ENCODE measurements around the gene ST6GALNAC4.

Gene ST6GALNAC4

DNA sequence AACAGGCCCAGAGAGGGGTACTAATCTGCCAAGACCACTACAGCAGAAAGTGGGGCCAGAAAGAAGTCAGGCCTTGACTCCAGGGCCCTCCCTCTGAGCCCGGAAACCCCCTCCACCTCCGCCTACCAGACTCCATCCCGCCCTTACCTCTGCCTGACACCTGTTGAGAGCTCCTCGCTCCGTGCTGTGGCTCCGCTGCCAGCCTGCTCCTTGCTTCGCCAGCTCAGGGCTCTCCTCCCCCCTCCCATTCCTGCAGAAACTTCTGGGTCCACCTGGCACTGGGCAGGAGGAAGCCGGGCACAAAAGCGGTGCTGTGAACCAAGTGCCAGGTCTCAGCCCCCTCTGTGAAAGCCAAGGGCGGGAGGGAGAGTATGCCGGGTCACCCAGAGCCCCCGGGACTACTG, 11.1 kb downstream of the ST6GALNAC4 start:
- Histone ChIP-seq H3K9me3 (ENCODE audit: severe bottlenecking) (no peaks in the 10 kb centered on the region), H3K4me3 (ENCODE audit: severe bottlenecking) (no peak overlapping the region), H3K27ac (ENCODE audit: poor library complexity, severe bottlenecking) (no peak overlapping the region), H3K4me1 (ENCODE audit: insufficient read depth, poor library complexity, severe bottlenecking) (peaks cover 7% of the 10 kb centered on the region), H3K27me3 (ENCODE audit: insufficient read depth, poor library complexity, severe bottlenecking) (no peaks in the 10 kb centered on the region), H3K36me3 (ENCODE audit: low read depth) (peaks cover 10% of the 10 kb centered on the region)
- DNase-seq (ENCODE audit: low spot score) (no peak), ATAC-seq (ENCODE audit: low read depth) (no peak)
- TF ChIP-seq, protein P1, sequence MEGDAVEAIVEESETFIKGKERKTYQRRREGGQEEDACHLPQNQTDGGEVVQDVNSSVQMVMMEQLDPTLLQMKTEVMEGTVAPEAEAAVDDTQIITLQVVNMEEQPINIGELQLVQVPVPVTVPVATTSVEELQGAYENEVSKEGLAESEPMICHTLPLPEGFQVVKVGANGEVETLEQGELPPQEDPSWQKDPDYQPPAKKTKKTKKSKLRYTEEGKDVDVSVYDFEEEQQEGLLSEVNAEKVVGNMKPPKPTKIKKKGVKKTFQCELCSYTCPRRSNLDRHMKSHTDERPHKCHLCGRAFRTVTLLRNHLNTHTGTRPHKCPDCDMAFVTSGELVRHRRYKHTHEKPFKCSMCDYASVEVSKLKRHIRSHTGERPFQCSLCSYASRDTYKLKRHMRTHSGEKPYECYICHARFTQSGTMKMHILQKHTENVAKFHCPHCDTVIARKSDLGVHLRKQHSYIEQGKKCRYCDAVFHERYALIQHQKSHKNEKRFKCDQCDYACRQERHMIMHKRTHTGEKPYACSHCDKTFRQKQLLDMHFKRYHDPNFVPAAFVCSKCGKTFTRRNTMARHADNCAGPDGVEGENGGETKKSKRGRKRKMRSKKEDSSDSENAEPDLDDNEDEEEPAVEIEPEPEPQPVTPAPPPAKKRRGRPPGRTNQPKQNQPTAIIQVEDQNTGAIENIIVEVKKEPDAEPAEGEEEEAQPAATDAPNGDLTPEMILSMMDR (IDR thresholded peaks at IDR 0.05; ENCODE audit: poor library complexity, severe bottlenecking), result no peak

DNA sequence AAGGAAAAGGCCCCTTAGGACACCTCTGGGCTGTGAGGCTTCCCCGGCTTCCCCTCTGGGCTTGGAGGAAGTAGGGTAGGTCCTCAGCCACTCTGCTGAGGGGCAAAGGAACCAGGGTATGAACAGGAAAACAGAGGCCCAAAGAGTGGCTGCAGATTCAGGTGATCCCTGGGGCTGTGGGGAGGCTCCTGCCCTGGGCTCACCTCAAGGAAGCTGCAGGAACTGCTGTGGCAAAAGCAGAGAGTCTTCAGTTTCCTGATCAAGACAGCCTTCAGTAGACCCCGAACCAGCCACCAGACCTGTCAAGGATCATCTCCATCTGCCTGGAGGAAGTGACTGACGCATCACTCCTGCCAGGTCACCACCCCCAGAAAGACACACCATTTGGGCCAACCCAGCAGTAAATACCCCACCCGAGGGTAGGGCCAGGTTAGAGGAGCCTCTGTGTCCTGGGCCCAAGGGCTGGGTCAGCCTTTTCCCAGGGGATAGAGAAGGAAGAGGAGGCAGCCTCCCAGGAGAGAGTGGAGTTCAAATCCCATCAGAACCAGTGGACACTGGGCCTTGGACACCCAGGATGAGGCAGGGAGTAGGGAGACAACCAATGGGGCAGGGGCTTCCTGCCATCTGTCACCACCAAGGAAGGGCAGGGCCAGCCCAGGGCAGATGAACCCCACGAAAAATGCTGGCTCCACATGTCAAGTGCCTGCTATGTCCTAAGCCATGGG, 11.7 kb downstream of the ST6GALNAC4 start:
- TF ChIP-seq, protein P1 (IDR thresholded peaks at IDR 0.05; ENCODE audit: poor library complexity, severe bottlenecking), result no peak

DNA sequence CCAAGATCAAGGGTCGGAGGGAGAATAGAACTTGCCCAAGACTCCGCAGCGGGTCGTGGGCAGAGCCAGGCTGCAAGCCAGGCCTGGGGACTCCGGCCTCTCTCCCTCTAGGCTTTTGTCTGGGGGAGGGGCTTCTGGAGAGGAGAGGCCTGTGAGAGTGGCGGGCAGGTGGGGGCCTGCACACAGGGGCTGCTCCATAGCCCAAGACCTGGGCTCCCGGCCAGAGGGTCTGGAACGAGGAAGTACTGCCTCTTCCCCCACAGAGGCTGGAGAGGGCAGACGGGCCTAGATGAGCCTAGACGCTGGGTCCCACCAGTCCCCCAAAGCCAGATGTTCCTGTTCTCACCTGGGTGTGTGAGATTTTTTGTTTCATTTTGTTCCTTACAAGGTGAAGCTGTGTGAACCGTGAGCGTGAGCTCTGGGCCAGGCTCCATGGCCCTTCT, 12.3 kb downstream of the ST6GALNAC4 start:
- no peaks in the 10 kb centered on the region for H3K27me3 ChIP-seq (ENCODE audit: insufficient read depth, poor library complexity, severe bottlenecking)
- DNase-seq (ENCODE audit: low spot score) (no peak), ATAC-seq (ENCODE audit: low read depth) (0 out of 3 replicates have a peak, but pooled peaks have one; percentile 16)
- H3K9me3 ChIP-seq (ENCODE audit: severe bottlenecking), result no peaks in the 10 kb centered on the region
- peak overlapping the region; percentile 33 for H3K27ac ChIP-seq (ENCODE audit: poor library complexity, severe bottlenecking)
- peaks cover 5% of the 10 kb centered on the region; the same call in 1 of the 2 replicates for H3K36me3 ChIP-seq (ENCODE audit: low read depth)
- H3K4me3 ChIP-seq (ENCODE audit: severe bottlenecking), result no peak overlapping the region
- TF ChIP-seq, protein P1 (IDR thresholded peaks at IDR 0.05; ENCODE audit: poor library complexity, severe bottlenecking), result no peak
- peaks cover 7% of the 10 kb centered on the region for H3K4me1 ChIP-seq (ENCODE audit: insufficient read depth, poor library complexity, severe bottlenecking)

More for the DNA sequence above, 11.7 kb downstream of the ST6GALNAC4 start:
- H3K4me1 ChIP-seq (ENCODE audit: insufficient read depth, poor library complexity, severe bottlenecking), result peaks cover 7% of the 10 kb centered on the region
- no peak overlapping the region for H3K4me3 ChIP-seq (ENCODE audit: severe bottlenecking)
- H3K9me3 ChIP-seq (ENCODE audit: severe bottlenecking), result no peaks in the 10 kb centered on the region
- ATAC-seq (ENCODE audit: low read depth) (peak; percentile 24), DNase-seq (ENCODE audit: low spot score) (no peak)
- no peaks in the 10 kb centered on the region for H3K27me3 ChIP-seq (ENCODE audit: insufficient read depth, poor library complexity, severe bottlenecking)
- H3K27ac ChIP-seq (ENCODE audit: poor library complexity, severe bottlenecking), result peak overlapping the region; percentile 33
- H3K36me3 ChIP-seq (ENCODE audit: low read depth), result peaks cover 5% of the 10 kb centered on the region; the same call in 1 of the 2 replicates

DNA sequence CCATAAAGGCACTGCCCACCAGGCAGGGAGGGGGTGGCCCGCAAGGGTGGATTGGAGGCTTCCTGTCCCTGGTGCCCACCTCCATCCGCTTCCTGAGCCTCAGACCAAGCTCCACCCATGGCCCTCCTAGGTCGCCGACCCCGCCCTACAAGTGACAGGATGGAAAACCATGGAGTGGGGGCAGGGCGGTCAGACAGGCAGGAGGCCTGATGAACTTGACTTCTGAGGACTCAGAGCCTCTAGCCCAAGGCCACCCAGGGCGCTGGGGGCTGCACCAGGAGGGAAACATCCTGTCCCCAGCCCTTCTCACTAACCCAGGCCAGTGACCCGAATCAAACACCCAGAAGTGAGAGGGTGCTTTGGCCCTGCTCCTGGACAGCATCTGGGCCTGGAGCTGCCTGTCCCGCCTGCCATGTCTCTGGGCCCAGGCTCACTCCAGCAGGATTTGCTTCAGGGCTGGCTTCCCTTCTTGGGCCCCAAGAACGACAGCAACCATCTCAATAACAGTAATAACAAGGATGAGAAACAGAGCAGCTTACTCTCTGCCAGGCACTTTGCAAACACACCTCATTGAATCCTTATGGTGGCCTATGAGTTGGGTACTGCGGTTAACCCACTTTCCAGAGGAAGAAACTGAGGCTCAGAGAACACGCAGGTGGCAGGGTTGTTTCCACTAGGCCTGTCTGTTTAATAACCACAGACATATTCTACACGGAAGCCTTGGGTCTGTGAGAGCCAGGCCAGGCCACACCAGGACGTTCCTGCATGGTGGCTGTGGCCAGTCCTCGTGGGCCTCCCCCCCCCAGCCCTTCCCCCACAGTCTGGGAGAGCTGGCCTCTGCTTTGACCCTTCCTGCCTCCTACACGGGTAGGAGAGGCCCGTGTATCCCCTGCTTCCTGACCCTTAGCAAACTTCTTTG, 13.0 kb downstream of the ST6GALNAC4 start:
- TF ChIP-seq, protein P1 (IDR thresholded peaks at IDR 0.05; ENCODE audit: poor library complexity, severe bottlenecking), result no peak
- H3K27me3 ChIP-seq (ENCODE audit: insufficient read depth, poor library complexity, severe bottlenecking), result no peaks in the 10 kb centered on the region
- peaks cover 7% of the 10 kb centered on the region for H3K4me1 ChIP-seq (ENCODE audit: insufficient read depth, poor library complexity, severe bottlenecking)
- no peak overlapping the region for H3K4me3 ChIP-seq (ENCODE audit: severe bottlenecking)
- H3K36me3 ChIP-seq (ENCODE audit: low read depth), result peaks cover 4% of the 10 kb centered on the region; the same call in 1 of the 2 replicates
- DNase-seq (ENCODE audit: low spot score), result no peak
- no peaks in the 10 kb centered on the region for H3K9me3 ChIP-seq (ENCODE audit: severe bottlenecking)
- peak overlapping the region; percentile 33 for H3K27ac ChIP-seq (ENCODE audit: poor library complexity, severe bottlenecking)
- no peak for ATAC-seq (ENCODE audit: low read depth)

Measured in RWPE2 (cell line).